Activated CD8-positive, alpha-beta memory T cell treated with anti-CD3 and anti-CD28 coated beads, Interleukin-2, amount 10 ng/mL, durations not matched to agents 7 days and 5 days (primary cell): Measurements from ENCODE around the gene ATXN10. TPM values are rescaled to one million over a fixed set of nuclear protein-coding genes. Genes with fewer than 3 reads are reported as not detected.
"Not testable (repeated sequence)": the region's sequence is repeated elsewhere in the genome, so short reads cannot be mapped to it uniquely, and the experiment has no call there.

Experiments
- ATAC-seq: fragments of 150-1000 bp; cut with Tn5 transposase; one replicate; pipeline ENCODE4 v1.10.0; 2021; ENCODE audit warnings: moderate library complexity
- CTCF ChIA-PET: fragments of 350-600 bp; sonication (Branson Sonifier 250); formaldehyde crosslinking; loops from one replicate; lab custom pipeline; 2021; ENCODE audit warnings: antibody characterized with exemption; lab: Charles Lee
- DNase-seq: peaks from one replicate; pipeline ENCODE4 v3.0.0-alpha.2; 2020
- H3K27ac Mint-ChIP-seq: one replicate; pipeline ENCODE4 v1.8.0; 2021; ENCODE audit warnings: mild to moderate bottlenecking, mixed read lengths
- H3K27me3 Mint-ChIP-seq: one replicate; pipeline ENCODE4 v1.8.0; 2021; ENCODE audit warnings: mixed read lengths
- H3K36me3 Mint-ChIP-seq: one replicate; pipeline ENCODE4 v1.8.0; 2021; ENCODE audit warnings: mild to moderate bottlenecking, mixed read lengths
- H3K4me1 Mint-ChIP-seq: one replicate; pipeline ENCODE4 v1.8.0; 2021; ENCODE audit warnings: mixed read lengths
- H3K4me3 Mint-ChIP-seq: one replicate; pipeline ENCODE4 v1.8.0; 2021; ENCODE audit warnings: mild to moderate bottlenecking, moderate library complexity, mixed read lengths
- H3K9me3 Mint-ChIP-seq: one replicate; pipeline ENCODE4 v1.8.0; 2022; ENCODE audit warnings: low read depth, mixed read lengths
- total RNA-seq, 2 experiments: library from RNA; stranded (reverse); gene quantifications; one replicate each; pipeline ENCODE4 v1.2.3, GENCODE V29; 2021

The ATXN10 gene
- total RNA-seq, 2 experiments from 2014 or later, result 93.6 to 112 TPM

- Mint-ChIP-seq H3K27ac (no peak overlapping the region), H3K4me3 (no peak overlapping the region), H3K4me1 (no peaks in the 10 kb centered on the region), H3K36me3 (peaks cover 6% of the 10 kb centered on the region), H3K9me3 (no peaks in the 10 kb centered on the region), H3K27me3 (no peaks in the 10 kb centered on the region)
- CTCF ChIA-PET, result interaction anchor here (1.9 kb wide), 1 partner anchor 81 kb away, joined by 4 read pairs; no protein-coding TSS in a partner anchor
- DNase-seq, result no peak
- no peak for ATAC-seq
Measured at GRCh38 chr22:45781966-45782365, 110.3 kb downstream of the ATXN10 start.

DNA sequence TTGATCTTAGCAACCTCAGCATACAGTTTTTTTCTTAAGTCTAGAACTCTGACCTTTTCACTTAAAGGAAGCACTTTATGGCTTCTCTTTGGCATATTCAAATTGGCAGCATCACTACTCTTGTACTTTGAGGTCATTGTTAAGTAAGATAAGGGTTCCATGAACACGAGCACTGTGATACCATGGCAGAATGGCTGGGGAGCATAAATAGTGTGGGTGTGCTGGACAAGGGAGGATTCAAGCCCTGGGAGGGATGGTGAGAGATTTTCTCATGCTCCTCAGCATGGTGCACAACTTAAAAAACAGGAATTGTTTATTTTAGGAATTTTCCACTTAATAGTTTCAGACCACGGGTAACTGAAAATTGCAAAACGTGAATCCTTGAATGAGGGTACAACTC, 111.4 kb downstream of the ATXN10 start:
- CTCF ChIA-PET, result interaction anchor here (0.6 kb wide), 1 partner anchor 152 kb away, joined by 3 read pairs; no protein-coding TSS in a partner anchor
- H3K27ac Mint-ChIP-seq, result no peak overlapping the region
- no peaks in the 10 kb centered on the region for H3K4me1 Mint-ChIP-seq
- no peak for DNase-seq
- no peak for ATAC-seq
- H3K4me3 Mint-ChIP-seq, result no peak overlapping the region
- H3K36me3 Mint-ChIP-seq, result peaks cover 6% of the 10 kb centered on the region
- no peaks in the 10 kb centered on the region for H3K27me3 Mint-ChIP-seq
- no peaks in the 10 kb centered on the region for H3K9me3 Mint-ChIP-seq

DNA sequence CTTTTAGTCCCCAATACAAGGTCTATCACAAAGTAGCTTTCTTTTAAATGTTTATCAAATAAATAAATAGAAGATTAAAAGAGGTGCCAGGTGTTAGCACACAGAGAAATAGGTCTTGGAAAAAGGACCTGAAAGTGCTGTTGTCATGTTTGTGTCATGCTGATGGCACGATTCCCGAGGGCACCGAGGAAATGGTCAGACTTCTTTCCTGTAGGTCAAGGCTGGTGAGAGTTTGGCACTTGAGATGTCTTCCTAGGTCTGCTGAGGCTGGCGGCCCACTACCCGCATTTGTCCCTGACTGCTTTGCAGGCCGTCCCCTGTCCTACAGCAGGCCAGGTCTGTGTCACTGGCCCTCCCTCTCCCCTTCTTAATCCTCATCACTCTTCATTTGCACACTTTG, 112.1 kb downstream of the ATXN10 start:
- CTCF ChIA-PET, result interaction anchor here (0.6 kb wide), 1 partner anchor 153 kb away, joined by 3 read pairs; no protein-coding TSS in a partner anchor
- Mint-ChIP-seq H3K27me3 (no peaks in the 10 kb centered on the region), H3K4me3 (no peak overlapping the region), H3K9me3 (no peaks in the 10 kb centered on the region), H3K4me1 (no peaks in the 10 kb centered on the region), H3K36me3 (peaks cover 6% of the 10 kb centered on the region), H3K27ac (no peak overlapping the region)
- ATAC-seq (no peak), DNase-seq (no peak)

DNA sequence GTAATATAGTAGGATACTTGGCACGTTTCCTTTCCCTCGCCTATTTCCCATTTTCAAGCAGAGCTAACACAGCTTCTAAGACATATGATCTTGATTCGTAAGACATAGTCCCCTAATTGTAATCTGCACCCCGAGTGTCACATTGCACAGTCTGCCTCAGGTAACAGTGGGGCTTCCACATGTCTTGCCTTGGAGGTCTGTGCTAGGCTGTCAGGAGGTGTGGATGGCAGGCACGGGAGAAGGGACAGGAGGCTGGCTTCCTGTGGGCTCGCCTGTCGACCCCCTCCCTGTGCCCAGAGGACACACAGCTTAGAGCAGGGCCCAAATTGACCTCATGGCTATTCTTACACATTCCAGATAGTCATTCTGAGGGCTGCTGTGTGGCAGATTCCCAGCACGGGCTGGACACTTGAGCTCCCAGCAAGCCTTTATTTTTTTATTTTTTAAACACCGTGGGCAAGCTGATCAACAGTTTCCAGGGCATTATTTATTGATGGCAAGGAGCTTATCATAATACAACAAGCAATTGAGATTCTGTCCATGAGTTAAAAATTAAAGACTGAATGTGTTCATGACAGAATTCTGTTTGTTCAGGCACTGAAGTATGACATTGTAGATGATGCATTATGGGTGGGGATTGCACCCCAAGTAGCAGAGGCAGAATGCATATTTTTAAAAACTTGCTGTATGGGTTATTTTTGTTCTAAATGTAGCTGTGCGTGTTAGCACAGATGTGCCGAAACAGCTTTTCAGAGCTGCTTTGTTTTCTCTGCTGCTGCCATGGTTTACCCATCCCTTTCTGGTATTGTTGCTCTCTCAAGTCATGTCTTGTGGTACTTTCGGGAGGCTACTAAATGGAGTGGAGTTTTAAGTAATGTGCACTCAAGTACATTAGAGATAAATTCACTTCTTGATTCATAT, 113.0 kb downstream of the ATXN10 start:
- no peaks in the 10 kb centered on the region for H3K9me3 Mint-ChIP-seq
- H3K27me3 Mint-ChIP-seq, result no peaks in the 10 kb centered on the region
- DNase-seq (no peak), ATAC-seq (no peak)
- H3K4me3 Mint-ChIP-seq, result no peak overlapping the region
- no peaks in the 10 kb centered on the region for H3K4me1 Mint-ChIP-seq
- CTCF ChIA-PET, result no interaction called here
- no peak overlapping the region for H3K27ac Mint-ChIP-seq
- H3K36me3 Mint-ChIP-seq, result peaks cover under 1% of the 10 kb centered on the region

- no peak overlapping the region for H3K27ac Mint-ChIP-seq
- CTCF ChIA-PET, result no interaction called here
- H3K4me3 Mint-ChIP-seq, result no peak overlapping the region
- ATAC-seq, result no peak
- H3K36me3 Mint-ChIP-seq, result peaks cover 2% of the 10 kb centered on the region
- no peak for DNase-seq
- no peaks in the 10 kb centered on the region for H3K4me1 Mint-ChIP-seq
- H3K27me3 Mint-ChIP-seq, result no peaks in the 10 kb centered on the region
- no peaks in the 10 kb centered on the region for H3K9me3 Mint-ChIP-seq
Measured at GRCh38 chr22:45785458-45785857, 113.8 kb downstream of the ATXN10 start.

GRCh38 chr22:45786726-45787125, 115.1 kb downstream of the ATXN10 start:
- no peak overlapping the region for H3K4me3 Mint-ChIP-seq
- ATAC-seq (no peak), DNase-seq (no peak)
- no peaks in the 10 kb centered on the region for H3K27me3 Mint-ChIP-seq
- CTCF ChIA-PET, result no interaction called here
- H3K27ac Mint-ChIP-seq, result no peak overlapping the region
- H3K9me3 Mint-ChIP-seq, result no peaks in the 10 kb centered on the region
- H3K36me3 Mint-ChIP-seq, result peaks cover 5% of the 10 kb centered on the region
- H3K4me1 Mint-ChIP-seq, result no peaks in the 10 kb centered on the region

DNA sequence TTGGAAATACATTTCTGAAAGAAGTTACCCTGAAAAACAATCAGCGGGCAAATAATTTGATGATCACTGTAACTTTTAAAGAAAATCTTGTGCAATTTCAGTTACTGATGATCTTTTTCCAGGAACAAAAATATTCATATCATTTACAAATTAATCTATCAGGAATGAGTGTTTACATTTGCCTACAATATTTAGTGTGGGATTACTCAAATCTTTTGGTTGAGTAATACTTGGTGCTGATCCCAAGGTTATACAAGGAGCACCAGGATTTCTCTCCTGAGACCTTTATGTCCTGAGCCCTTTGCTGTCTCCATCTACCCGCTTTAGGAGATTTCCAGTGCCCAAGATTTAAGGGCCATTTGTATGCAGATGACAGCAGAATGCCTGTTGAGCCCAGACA, 116.1 kb downstream of the ATXN10 start:
- Mint-ChIP-seq H3K27me3 (no peaks in the 10 kb centered on the region), H3K36me3 (peaks cover 5% of the 10 kb centered on the region), H3K27ac (no peak overlapping the region), H3K4me1 (no peaks in the 10 kb centered on the region), H3K4me3 (no peak overlapping the region), H3K9me3 (no peaks in the 10 kb centered on the region)
- ATAC-seq (no peak), DNase-seq (no peak)
- CTCF ChIA-PET, result no interaction called here

GRCh38 chr22:45788522-45788921, 116.9 kb downstream of the ATXN10 start:
- no peaks in the 10 kb centered on the region for H3K4me1 Mint-ChIP-seq
- CTCF ChIA-PET, result no interaction called here
- peaks cover 12% of the 10 kb centered on the region for H3K36me3 Mint-ChIP-seq
- H3K27me3 Mint-ChIP-seq, result no peaks in the 10 kb centered on the region
- H3K4me3 Mint-ChIP-seq, result no peak overlapping the region
- no peaks in the 10 kb centered on the region for H3K9me3 Mint-ChIP-seq
- no peak overlapping the region for H3K27ac Mint-ChIP-seq
- no peak for DNase-seq
- no peak for ATAC-seq

- Mint-ChIP-seq H3K4me1 (no peaks in the 10 kb centered on the region), H3K9me3 (peaks cover 6% of the 10 kb centered on the region), H3K27me3 (no peaks in the 10 kb centered on the region), H3K4me3 (no peak overlapping the region), H3K36me3 (peaks cover 28% of the 10 kb centered on the region), H3K27ac (no peak overlapping the region)
- no peak for ATAC-seq
- CTCF ChIA-PET, result no interaction called here
- DNase-seq, result no peak
Measured at GRCh38 chr22:45790401-45790800, 118.8 kb downstream of the ATXN10 start.

DNA sequence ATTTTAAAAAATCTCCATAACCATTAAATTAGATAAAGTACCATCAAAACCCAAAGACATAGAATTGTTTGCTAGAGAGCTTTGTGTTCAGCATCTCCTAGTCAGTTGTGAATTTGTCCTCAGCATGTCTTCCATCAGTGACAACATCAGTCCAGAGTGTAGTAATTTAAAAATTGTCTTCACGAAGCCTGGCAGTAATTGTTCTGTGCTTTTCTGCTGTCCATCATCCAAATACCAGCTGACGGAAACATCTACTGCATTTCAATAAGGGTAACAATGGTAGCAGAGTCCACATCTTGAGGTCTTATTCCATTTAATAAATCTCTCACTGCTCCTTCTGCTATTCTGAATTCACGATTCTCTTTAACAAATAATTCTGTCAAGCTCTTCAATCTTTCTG, 121.5 kb downstream of the ATXN10 start:
- CTCF ChIA-PET, result no interaction called here
- DNase-seq (no peak), ATAC-seq (no peak)
- Mint-ChIP-seq H3K4me3 (no peak overlapping the region), H3K36me3 (peaks cover 51% of the 10 kb centered on the region), H3K9me3 (peaks cover 19% of the 10 kb centered on the region), H3K4me1 (no peaks in the 10 kb centered on the region), H3K27ac (no peak overlapping the region), H3K27me3 (no peaks in the 10 kb centered on the region)

DNA sequence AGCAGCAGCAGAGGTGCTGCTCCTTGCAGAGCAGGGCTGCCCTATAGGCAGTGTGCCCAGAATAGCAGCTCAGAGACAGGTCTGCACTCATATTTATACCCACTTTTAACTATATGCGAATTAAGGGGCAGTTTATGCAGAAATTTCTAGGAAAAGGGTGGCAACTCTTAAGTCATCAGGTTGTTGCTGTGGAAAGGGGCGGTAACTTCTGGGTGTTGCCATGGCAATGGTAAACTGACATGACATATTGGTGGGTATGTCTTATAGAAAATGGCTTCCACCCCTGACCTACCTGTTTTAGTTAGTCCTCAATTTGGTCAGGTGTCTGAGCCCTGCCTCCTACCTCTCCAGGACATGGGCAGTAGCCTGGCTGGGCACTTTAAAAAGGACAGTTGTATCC, 122.3 kb downstream of the ATXN10 start:
- no peak overlapping the region for H3K4me3 Mint-ChIP-seq

GRCh38 chr22:45796009-45796408, 124.4 kb downstream of the ATXN10 start:
- DNase-seq, H3K27ac Mint-ChIP-seq, H3K27me3 Mint-ChIP-seq, ATAC-seq, CTCF ChIA-PET, H3K4me3 Mint-ChIP-seq, H3K4me1 Mint-ChIP-seq: not testable (repeated sequence)
- H3K9me3 Mint-ChIP-seq, result peaks cover 19% of the 10 kb centered on the region
- peaks cover 59% of the 10 kb centered on the region for H3K36me3 Mint-ChIP-seq

More for the DNA sequence above, 122.3 kb downstream of the ATXN10 start:
- DNase-seq, result no peak
- Mint-ChIP-seq H3K9me3 (peaks cover 19% of the 10 kb centered on the region), H3K27me3 (no peaks in the 10 kb centered on the region), H3K4me1 (no peaks in the 10 kb centered on the region), H3K27ac (no peak overlapping the region), H3K36me3 (peaks cover 56% of the 10 kb centered on the region)
- no peak for ATAC-seq
- CTCF ChIA-PET, result no interaction called here

DNA sequence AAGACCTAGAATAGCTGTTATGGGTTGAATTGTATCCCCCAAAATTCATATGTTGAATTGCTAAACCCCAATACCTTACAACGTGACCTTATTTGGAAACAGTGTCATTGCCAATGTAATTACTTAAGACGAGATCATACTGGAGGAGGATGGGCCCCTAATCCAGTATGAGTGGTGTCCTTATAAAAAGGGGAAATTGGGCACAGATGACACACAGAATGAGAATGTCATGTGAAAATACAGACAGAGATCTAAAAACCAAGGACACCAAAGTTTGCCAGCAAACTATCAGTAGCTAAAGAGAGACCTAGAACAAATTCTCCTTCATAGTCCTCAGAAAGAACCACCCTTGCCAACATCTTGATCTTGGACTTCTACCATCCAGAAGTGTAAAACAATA, 127.7 kb downstream of the ATXN10 start:
- no peak overlapping the region for H3K27ac Mint-ChIP-seq
- ATAC-seq (no peak), DNase-seq (no peak)
- H3K4me3 Mint-ChIP-seq, result no peak overlapping the region
- CTCF ChIA-PET, result no interaction called here
- peaks cover 18% of the 10 kb centered on the region for H3K9me3 Mint-ChIP-seq
- H3K36me3 Mint-ChIP-seq, result peaks cover 43% of the 10 kb centered on the region
- H3K4me1 Mint-ChIP-seq, result no peaks in the 10 kb centered on the region
- no peaks in the 10 kb centered on the region for H3K27me3 Mint-ChIP-seq

DNA sequence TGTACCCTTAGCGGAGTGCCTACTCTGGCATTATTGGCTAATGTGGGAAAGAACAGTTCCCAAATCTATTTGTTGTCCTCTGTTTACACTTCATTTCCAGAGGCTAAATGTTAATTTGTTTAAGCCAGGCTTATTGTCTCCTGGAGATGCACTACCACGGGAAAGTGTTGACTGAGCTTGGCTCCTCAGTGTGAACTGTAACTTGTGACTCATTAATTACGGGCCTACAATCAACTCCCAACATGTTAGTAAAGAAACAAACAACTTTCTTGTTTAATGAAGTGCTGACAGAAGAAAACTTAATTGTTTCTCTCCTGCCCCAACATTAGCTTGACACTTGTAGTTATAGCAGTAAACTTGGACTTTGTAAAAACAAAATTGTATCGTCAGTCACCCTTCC, 130.4 kb downstream of the ATXN10 start:
- ATAC-seq (no peak), DNase-seq (no peak)
- Mint-ChIP-seq H3K4me1 (peaks cover 4% of the 10 kb centered on the region), H3K9me3 (peaks cover 2% of the 10 kb centered on the region), H3K27me3 (no peaks in the 10 kb centered on the region), H3K36me3 (peaks cover 18% of the 10 kb centered on the region), H3K4me3 (no peak overlapping the region), H3K27ac (no peak overlapping the region)
- CTCF ChIA-PET, result no interaction called here
